UCSD-AML1 (cell line): Measurements from ENCODE around the gene CDKN2A.

ENCODE experiments used
- DNase-seq: peaks from one replicate; lab custom pipeline; 2025; ENCODE audit not compliant: unreplicated experiment; lab: John Stamatoyannopoulos, UW

The CDKN2A gene

GRCh38 chr9:22008384-22008716 lies 14.2 kb upstream of the CDKN2A start:
- DNase-seq, result no peak

DNA sequence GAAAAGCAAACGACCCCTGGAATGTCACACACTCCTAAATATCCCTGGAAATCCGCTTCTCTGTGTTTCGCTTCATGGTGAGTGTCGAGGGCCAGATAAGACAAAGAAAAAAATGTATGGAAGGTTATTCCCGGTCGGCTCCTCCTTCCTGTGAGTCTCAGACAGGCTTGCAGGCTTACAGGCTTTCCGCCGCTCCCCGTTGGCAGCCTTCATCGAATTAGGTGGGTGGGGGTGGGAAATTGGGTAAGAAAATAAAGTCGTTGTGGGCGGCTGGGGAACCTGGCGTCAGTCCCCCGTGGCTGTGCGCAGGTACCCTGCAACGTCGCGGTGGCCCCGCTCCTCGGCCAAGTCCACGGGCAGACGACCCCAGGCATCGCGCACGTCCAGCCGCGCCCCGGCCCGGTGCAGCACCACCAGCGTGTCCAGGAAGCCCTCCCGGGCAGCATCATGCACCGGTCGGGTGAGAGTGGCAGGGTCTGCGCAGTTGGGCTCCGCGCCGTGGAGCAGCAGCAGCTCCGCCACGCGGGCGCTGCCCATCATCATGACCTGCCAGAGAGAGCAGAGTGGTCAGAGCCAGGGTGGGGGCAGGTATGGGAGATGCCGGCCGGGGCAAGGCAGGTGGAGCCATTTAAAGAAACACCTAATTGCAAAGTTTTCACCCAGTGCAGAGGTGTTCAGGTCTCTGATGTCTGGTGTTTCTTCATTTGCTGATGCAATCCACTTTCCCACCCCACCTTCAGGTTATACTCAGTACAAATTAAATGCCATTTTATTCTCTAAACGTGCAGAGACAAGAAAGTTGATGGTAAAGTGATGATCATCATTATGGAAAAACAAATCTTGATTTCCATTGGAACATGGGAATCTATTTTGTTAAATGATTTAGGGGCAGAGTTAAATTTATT lies 11.8 kb upstream of the CDKN2A start:
- DNase-seq, result no peak

DNA sequence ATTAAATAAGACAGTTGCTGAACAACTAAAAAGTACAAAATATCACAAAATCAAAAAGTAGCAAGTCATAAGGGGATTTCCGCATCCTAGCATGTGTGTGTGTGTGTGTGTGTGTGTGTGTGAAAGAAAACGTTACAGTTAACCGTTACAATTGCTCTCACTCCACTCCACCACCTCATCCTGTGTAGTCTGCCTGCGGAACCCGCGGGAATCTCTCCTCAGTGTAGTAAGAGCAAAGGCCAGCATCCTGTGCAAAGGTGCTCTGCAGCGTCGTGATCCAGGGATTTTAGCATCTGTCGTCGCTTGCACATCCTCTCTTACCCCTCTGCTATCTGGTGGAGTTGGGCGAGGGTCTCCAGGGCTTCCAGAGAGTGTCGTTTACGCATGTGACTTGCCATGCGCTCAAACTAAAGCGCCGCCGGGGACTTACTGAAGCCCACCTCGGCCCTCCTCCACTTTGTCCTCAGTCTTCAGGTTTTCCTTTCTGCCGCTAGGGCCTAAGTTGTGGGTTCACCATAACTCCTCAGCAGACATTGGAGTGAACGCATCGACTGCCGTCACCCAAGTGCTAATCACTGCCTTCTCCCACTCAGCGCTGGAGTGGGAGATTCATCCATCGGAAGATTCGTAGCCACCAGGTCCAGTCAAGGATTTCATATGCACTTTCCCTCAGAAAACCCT lies 11.0 kb upstream of the CDKN2A start:
- no peak for DNase-seq

- DNase-seq, result no peak
Measured at GRCh38 chr9:22002038-22002437, 7.8 kb upstream of the CDKN2A start.

DNA sequence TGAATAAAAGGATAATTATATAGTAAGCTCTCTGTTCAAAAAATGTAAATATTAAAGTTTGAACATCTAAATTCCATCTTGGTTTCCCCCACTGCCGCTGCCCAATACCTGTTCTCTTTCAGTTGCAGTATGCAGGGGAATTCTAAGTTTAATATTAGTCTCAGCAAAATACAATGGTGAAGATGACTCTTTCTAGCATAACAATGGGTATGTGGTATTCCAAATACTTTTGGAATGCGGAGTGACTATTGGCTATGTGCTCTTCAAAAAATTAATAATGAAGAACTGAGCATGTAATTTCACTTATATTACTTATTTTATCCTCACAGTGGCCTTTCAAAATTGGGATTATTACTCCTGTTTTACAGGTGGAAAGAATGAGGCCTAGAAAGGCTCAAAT lies 3.8 kb upstream of the CDKN2A start:
- no peak for DNase-seq

DNA sequence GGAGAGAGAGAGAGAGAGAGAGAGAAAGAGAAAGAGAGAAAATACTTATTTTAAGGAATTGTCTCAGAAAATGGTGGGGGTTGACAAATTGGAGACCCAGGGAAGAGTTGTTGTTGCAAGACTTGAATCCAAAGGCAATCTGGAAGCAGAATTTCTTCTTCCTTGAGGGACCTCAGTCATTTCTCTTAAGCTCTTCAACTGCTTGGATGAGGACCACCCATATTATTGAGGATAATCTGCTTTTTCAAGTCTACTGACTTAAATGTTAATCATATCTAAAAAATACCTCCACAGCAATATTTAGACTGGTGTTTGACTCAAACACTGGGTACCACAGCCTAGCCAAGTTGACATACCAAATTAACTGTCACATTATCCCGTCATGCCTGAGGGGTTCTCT lies 3.3 kb upstream of the CDKN2A start:
- no peak for DNase-seq

GRCh38 chr9:21996858-21997257 lies 2.7 kb upstream of the CDKN2A start:
- no peak for DNase-seq

DNA sequence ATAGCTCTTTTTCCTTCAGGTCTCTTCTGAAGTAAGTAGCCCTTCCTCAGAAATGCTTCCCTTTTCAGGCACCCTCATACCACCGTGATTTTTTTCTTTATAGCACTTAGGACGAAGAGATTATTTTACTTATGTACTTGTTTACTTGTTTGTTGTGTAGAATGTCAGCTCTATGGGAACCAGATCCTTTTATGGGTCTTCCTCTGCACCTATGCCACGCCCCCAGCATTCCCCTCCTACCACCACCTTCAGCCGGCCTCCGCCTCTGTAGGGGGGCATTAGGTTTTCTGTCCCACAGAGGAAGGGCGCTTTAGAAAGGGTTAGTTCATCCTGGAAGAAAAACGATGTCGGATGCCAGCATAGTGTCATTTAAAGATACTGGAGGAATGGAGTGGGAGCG lies 2.2 kb upstream of the CDKN2A start:
- no peak for DNase-seq

- DNase-seq, result peak; percentile 12
Measured at GRCh38 chr9:21995666-21996398, 1.6 kb upstream of the CDKN2A start.

GRCh38 chr9:21995006-21995665 lies 944 bp upstream of the CDKN2A start:
- DNase-seq, result peak; percentile 56

DNA sequence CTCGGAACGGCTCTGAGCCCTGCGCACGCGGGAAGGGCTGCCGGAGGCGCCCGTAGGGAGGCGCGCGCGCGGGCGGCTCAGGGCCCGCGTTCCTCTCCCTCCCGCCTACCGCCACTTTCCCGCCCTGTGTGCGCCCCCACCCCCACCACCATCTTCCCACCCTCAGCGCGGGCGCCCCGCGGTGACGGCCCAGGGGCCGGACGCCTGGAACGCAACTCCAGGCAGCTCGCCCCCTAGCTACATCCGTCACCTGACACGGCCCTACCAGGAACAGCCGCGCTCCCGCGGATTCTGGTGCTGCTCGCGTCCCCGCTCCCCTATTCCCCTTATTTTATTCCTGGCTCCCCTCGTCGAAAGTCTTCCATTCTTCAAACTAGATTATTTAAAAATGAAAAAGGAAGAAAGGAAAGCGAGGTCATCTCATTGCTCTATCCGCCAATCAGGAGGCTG lies 389 bp upstream of the CDKN2A start, which contains the start of gene CDKN2B-AS1:
TSS of gene CDKN2B-AS1 (plus strand) at position 236 of the 450 bp plus-strand sequence.
- peak; percentile 58 for DNase-seq

- DNase-seq, result no peak
Measured at GRCh38 chr9:21993007-21993406, 1.2 kb downstream of the CDKN2A start.

DNA sequence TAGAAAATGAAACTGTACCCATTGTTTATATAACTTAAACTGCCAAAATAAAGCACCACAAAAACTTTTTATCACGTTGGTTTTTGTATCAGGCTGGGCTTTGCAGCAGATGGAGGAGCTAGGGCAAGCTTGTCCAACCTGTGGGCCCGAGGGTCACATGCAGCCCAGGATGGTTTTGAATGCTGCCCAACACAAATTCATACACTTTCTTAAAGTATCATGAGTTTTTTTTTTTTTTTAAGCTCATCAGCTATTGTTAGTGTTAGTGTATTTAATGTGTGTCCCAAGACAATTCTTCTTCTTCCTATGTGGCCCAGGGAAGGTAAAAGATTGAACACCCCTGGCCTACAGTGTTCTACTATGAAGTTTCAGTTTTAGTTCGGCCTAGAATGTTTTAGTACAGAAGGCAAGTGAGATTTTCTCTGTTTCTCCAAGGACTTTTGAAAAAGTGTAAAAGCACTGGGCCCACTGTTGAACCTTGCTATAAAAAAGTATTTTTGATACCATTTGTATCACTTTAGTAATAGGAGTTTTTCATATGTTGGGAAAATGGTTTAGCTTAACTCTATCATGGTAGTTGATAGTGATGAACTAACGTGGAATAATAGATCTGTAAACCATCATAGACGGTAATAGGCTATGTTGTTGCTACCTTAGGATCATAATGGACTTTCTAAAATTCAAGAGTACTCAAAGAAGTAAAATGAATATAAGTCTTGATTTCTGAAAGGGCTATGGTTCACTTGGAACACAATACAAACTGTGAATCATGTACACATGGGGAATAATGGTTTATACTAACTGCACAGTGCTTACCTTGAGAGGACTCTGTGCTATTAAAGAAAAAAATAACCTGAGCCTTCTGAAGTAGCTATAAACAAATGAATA lies 2.9 kb downstream of the CDKN2A start:
- no peak for DNase-seq

- no peak for DNase-seq
Measured at GRCh38 chr9:21989440-21990189, 4.6 kb downstream of the CDKN2A start.

DNA sequence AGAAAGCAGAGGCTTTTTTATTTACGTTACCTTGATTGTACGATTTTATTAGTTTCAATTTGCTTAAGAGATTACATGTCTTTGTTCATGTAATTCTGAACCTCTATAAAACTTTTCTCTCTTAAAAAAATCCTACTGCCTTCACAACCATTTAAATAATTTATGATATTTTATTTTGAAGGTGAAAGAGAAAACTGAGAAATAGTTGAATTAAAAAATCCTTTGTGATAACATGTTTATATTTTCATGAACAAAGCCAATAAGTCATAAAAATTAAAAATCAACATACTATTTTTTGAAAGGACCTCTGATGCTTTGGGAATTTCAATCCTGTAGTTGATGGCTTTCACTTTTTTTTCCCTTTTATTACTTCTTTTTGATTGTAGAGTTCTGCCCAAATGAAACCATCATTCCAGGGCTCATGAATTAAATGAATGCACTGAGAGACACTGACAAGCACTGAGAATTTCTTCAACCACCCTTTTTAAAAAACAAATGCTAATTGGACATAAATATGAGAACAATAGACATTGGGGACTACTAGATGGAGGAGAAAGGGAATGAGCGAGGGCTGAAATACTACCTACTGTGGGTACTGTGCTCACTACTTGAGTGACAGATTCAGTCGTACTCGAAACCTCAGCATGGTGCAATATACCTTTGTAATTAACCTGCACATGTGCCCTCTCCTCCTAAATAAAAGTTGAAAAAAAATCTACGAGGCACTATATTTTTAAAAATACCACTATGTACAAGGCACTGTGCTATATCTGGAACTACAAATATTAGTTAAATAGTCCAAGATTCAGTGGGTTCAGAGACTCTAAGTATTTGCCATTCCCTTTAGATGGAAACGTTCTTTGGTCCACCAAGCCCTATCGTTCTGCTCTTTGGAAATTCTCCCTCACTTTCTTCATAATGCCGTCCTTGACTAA lies 5.9 kb downstream of the CDKN2A start:
- no peak for DNase-seq

DNA sequence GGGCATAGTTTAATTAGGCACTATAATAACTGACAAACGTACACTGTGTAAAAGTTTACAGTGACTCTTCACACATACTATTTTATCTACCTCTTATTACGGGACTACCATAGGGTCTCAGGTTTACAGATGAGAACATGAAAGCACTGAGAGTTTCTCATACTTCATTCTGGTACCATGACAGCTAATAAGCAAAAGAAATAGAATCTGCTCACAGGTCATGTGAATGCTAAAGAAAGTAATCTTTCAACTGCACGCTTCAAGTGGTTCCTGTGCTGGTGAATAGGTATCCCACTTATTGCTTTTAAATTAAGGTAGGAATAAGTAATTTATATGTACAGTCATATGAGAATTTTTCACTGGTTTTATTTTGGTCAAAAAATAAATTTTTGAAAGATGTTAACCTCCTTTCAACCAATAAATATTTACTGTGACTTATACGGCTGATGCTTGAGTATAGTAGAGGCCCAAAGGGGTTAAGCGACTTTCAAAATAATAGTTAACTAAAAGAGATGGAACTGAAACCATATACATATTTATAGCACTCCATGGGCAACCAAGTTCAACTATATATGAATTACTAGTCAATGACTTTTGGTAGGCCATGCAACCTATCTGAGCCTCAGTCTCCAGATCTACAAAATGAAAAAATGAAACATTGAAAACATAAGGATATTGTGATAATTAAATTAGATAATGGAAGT lies 8.1 kb downstream of the CDKN2A start:
- no peak for DNase-seq

- DNase-seq, result no peak
Measured at GRCh38 chr9:21984101-21984500, 10.1 kb downstream of the CDKN2A start.

DNA sequence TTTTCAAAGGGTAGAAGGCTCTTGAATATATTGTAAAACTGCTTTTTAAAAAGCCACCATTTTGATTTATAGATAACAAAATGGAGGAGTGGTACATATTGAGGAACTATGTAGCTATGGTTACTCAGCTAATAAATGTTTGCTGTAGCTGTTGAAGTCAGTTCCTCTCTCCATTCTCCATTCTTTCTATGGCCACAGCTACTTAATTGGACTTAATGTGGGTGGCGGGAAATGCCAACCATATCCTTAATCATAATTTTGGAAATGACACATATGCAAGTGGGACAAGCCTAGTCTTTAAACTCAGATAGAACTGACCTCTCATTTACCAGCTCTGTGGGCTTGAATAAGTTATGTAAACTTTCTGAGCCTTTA lies 10.6 kb downstream of the CDKN2A start:
- no peak for DNase-seq
